Activated naive CD8-positive, alpha-beta T cell treated with anti-CD3 and anti-CD28 coated beads, Interleukin-2, amount 50 U/mL, for 24 hours (primary cell): Measurements from ENCODE around the gene ZFYVE28.
"Not testable (repeated sequence)": the region's sequence is repeated elsewhere in the genome, so short reads cannot be mapped to it uniquely, and the experiment has no call there.

Experiments
- ATAC-seq: fragments of 150-1000 bp; cut with Tn5 transposase; one replicate; pipeline ENCODE4 v1.10.0; 2021
- DNase-seq: peaks from one replicate; pipeline ENCODE4 v3.0.0; 2021
- H3K27ac Mint-ChIP-seq: one replicate; pipeline ENCODE4 v1.8.0; 2021; ENCODE audit warnings: mild to moderate bottlenecking, mixed read lengths
- H3K27me3 Mint-ChIP-seq: one replicate; pipeline ENCODE4 v1.8.0; 2021; ENCODE audit warnings: mixed read lengths
- H3K36me3 Mint-ChIP-seq: one replicate; pipeline ENCODE4 v1.8.0; 2021; ENCODE audit warnings: low read depth, mixed read lengths
- H3K4me1 Mint-ChIP-seq: one replicate; pipeline ENCODE4 v1.8.0; 2021; ENCODE audit warnings: mixed read lengths
- H3K4me3 Mint-ChIP-seq: one replicate; pipeline ENCODE4 v1.8.0; 2021; ENCODE audit warnings: mild to moderate bottlenecking, moderate library complexity, mixed read lengths
- H3K9me3 Mint-ChIP-seq: one replicate; pipeline ENCODE4 v1.8.0; 2021; ENCODE audit warnings: mixed read lengths

The ZFYVE28 gene

GRCh38 chr4:2417765-2418649 is at the start of gene ZFYVE28:
Gene ZFYVE28 (minus strand): TSS chr4:2418645. CDS start chr4:2418323, 322 bp downstream.
- Mint-ChIP-seq H3K36me3 (no peaks in the 10 kb centered on the region), H3K27me3 (peaks cover 57% of the 10 kb centered on the region), H3K27ac (peak within 1 kb of the TSS; percentile 37), H3K4me3 (peak within 1 kb of the TSS; percentile 78), H3K4me1 (peaks cover 48% of the 10 kb centered on the region), H3K9me3 (no peaks in the 10 kb centered on the region)
- ATAC-seq (no peak), DNase-seq (peak; percentile 27)

GRCh38 chr4:2465544-2465943 is 47.1 kb upstream of the ZFYVE28 start:
- H3K9me3 Mint-ChIP-seq, DNase-seq, H3K4me3 Mint-ChIP-seq, H3K27ac Mint-ChIP-seq, ATAC-seq, H3K27me3 Mint-ChIP-seq: not testable (repeated sequence)
- Mint-ChIP-seq H3K4me1 (peaks cover 37% of the 10 kb centered on the region), H3K36me3 (peaks cover 13% of the 10 kb centered on the region)

DNA sequence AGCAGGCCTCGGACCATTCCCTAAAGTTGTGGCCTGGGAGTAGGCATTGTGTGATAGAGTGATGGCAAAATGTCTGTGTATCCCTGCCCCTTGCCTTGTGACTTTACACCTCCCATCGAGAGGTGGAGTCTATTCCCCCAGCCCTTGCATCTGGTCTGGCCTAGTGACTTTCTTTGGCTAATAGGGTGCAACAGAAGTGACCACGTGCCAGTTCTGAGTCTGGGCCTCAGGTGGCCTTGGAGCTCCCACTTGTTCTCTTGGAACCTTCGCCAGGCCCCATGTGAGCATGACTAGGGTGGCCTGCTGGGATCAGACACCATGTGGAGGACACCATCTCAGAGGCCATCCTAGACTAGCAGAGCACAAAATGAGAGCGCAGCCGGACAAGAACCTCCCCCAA is 46.6 kb upstream of the ZFYVE28 start:
- H3K4me3 Mint-ChIP-seq: no peak overlapping the region
- H3K36me3 Mint-ChIP-seq: peaks cover 7% of the 10 kb centered on the region
- H3K9me3 Mint-ChIP-seq: no peaks in the 10 kb centered on the region
- peaks cover 5% of the 10 kb centered on the region for H3K27me3 Mint-ChIP-seq
- H3K27ac Mint-ChIP-seq: no peak overlapping the region
- DNase-seq: no peak
- ATAC-seq: no peak
- peaks cover 32% of the 10 kb centered on the region for H3K4me1 Mint-ChIP-seq

GRCh38 chr4:2462992-2463762 is 44.7 kb upstream of the ZFYVE28 start:
- Mint-ChIP-seq H3K36me3 (no peaks in the 10 kb centered on the region), H3K4me1 (peaks cover 23% of the 10 kb centered on the region), H3K27ac (no peak overlapping the region), H3K4me3 (peak overlapping the region; percentile 58), H3K9me3 (no peaks in the 10 kb centered on the region), H3K27me3 (peaks cover 5% of the 10 kb centered on the region)
- ATAC-seq: no peak
- no peak for DNase-seq

DNA sequence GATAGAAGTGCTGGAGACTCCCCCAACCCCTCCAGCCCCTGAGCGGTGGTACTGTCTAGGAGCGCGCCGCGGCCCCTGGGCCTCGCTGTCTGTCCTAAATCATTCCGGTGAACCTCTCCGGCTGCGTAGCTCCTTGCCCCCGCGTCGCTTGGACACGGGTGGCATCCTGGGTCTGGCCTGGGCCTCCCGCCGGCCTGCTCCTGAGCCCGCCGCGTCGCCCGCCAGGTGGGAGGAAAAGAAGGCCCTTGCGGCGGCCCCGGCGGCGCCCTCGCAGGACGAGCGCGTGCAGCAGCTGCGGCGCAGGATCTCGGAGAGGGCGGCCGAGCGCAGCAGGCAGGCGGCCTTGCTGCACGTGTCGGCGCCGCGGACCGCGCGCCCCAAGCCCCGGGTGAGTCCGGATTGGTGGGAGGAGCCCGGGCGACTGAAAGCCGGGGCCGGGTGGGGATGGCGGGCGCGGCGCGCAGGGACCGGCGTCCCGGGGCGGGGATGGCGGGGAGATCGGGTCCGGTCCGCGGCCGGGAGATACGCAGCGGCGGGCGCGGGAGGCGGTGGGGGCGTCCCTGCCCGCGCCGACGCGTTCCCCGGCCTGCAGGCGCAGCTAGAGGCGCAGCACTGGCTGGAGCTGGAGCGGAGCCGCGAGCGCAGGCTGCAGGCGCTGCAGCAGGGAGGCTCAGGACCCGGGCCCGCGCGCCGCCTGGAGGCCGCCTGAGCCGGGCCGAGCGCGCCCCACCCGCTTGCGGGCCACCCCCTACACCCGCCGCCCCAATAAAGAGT is 44.0 kb upstream of the ZFYVE28 start:
- Mint-ChIP-seq H3K36me3 (no peaks in the 10 kb centered on the region), H3K27me3 (peaks cover 5% of the 10 kb centered on the region), H3K9me3 (no peaks in the 10 kb centered on the region), H3K4me3 (peak overlapping the region; percentile 68), H3K27ac (no peak overlapping the region), H3K4me1 (peaks cover 16% of the 10 kb centered on the region)
- peak; percentile 67 for DNase-seq
- ATAC-seq: peak; percentile 95

GRCh38 chr4:2461246-2461960 is 43.0 kb upstream of the ZFYVE28 start:
- peaks cover 5% of the 10 kb centered on the region for H3K27me3 Mint-ChIP-seq
- peak overlapping the region; percentile 68 for H3K4me3 Mint-ChIP-seq
- DNase-seq: no peak
- H3K4me1 Mint-ChIP-seq: peaks cover 10% of the 10 kb centered on the region
- peak overlapping the region; percentile 1 for H3K27ac Mint-ChIP-seq
- no peaks in the 10 kb centered on the region for H3K36me3 Mint-ChIP-seq
- H3K9me3 Mint-ChIP-seq: no peaks in the 10 kb centered on the region
- ATAC-seq: no peak

DNA sequence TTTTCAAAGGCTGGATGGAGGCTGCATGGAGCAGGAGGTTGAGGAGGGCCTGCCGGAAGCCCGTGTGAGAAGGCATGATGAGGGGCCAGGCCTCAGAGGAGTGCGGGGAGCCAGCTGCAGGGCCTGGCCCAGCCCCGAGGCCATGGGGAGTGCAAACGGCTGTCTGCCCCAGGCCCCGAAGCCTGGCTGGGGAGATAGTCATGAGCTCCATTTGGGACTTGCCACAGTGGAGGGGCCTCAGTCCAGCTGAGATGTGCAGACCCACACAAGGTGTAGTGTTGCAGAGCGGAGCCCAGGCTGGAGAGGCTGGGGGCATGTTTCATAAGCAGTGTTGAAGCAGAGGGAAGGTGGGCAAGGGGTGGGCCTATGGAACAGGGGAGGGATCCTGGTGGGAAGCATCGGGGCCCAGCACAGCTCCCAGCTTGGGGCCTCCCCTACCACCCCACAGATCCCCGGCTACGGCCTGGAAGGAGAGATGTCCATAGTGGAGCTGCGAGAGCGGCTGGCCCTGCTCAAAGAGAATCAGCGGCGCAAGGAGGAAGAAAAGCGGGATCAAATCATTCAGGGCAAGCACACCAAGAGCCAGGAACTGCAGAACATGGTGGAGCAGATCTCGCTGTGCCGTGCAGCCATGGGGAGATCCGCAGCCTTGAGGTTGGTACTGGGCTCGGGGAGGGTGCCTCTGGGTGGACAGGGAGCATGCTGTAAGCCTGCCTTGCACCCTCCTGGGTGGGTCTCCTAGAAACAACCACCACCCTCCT is 41.3 kb upstream of the ZFYVE28 start:
- Mint-ChIP-seq H3K4me3 (no peak overlapping the region), H3K27me3 (peaks cover 5% of the 10 kb centered on the region), H3K27ac (no peak overlapping the region), H3K36me3 (no peaks in the 10 kb centered on the region), H3K9me3 (no peaks in the 10 kb centered on the region), H3K4me1 (peaks cover 10% of the 10 kb centered on the region)
- no peak for ATAC-seq
- DNase-seq: no peak

GRCh38 chr4:2458546-2459491 is 40.4 kb upstream of the ZFYVE28 start:
- Mint-ChIP-seq H3K4me1 (peaks cover 10% of the 10 kb centered on the region), H3K9me3 (no peaks in the 10 kb centered on the region), H3K27ac (no peak overlapping the region), H3K36me3 (no peaks in the 10 kb centered on the region), H3K4me3 (no peak overlapping the region), H3K27me3 (peaks cover 5% of the 10 kb centered on the region)
- DNase-seq (no peak), ATAC-seq (no peak)

DNA sequence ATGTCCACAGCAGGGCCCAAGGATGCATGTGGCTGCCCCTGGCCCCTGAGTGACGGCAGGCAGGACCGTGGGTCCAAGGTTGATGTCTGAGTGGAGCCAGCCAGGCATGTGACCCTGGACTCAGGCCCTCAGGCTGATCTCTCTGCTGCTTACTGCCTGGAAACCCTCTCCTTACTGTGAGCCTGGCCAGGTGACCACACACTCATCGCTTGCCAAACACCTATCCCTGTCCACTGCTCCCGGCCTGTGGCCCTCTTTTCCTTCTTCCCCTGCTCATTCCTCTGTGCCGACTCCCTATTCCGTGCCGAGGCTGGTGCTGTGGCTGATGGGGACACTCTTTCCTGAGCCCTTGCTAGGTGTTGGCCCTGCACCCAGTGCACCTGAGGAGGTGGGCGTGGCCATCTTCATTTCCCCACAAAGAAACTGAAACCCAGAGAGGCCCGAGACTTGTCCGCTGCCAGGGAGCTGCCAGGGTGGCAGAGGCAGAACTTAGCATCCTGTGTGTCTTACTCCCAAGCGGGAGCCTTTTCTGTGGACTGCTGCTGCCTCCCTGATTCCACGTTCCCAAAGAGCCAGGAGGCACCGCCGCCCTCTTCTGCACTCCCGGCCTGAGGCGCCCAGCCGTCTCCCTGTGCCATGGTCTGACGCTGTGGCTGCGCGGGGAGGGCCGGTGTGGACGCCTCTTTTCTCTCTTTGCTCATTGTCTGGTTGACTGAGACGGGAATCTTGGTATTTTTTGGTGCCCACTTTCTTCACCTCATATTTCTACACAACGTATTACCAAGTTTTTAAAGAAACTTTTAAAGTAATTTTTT is 39.2 kb upstream of the ZFYVE28 start:
- DNase-seq: no peak
- ATAC-seq: no peak
- Mint-ChIP-seq H3K27me3 (peaks cover 5% of the 10 kb centered on the region), H3K4me1 (peaks cover 5% of the 10 kb centered on the region), H3K27ac (no peak overlapping the region), H3K36me3 (no peaks in the 10 kb centered on the region), H3K9me3 (no peaks in the 10 kb centered on the region), H3K4me3 (no peak overlapping the region)

- Mint-ChIP-seq H3K4me3 (no peak overlapping the region), H3K27me3 (no peaks in the 10 kb centered on the region)
Observed at GRCh38 chr4:2451821-2452785, 33.7 kb upstream of the ZFYVE28 start.

DNA sequence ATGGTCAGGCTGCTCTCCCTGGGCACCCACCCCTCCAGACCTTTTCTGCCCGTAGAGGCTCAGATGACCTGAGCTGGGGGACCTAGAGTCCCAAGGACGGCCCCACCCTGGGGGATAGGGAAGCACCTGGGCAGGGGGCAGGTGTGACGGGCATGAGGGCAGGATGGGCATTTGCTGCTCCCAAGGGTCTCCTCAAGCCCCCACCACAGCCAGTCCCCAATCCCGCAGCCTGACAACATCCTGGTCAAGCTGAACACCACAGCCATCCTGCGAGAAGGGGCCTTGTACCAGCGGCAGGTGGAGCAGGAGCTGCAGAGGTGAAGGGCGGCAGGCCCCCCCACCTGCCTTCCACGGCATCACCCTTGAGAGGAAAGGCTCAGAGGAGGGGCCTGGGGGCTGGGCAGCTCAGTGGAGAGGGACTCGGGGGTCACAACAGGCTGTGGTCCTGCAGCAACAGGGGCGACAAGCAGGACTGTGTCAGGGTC is 32.6 kb upstream of the ZFYVE28 start:
- peak; percentile 18 for ATAC-seq
- no peaks in the 10 kb centered on the region for H3K4me1 Mint-ChIP-seq
- H3K27me3 Mint-ChIP-seq: no peaks in the 10 kb centered on the region
- H3K4me3 Mint-ChIP-seq: no peak overlapping the region
- no peak overlapping the region for H3K27ac Mint-ChIP-seq
- H3K9me3 Mint-ChIP-seq: no peaks in the 10 kb centered on the region
- H3K36me3 Mint-ChIP-seq: no peaks in the 10 kb centered on the region
- no peak for DNase-seq

More at GRCh38 chr4:2451821-2452785, 33.7 kb upstream of the ZFYVE28 start:
- H3K36me3 Mint-ChIP-seq: no peaks in the 10 kb centered on the region
- ATAC-seq (no peak), DNase-seq (no peak)
- no peak overlapping the region for H3K27ac Mint-ChIP-seq
- H3K9me3 Mint-ChIP-seq: no peaks in the 10 kb centered on the region
- no peaks in the 10 kb centered on the region for H3K4me1 Mint-ChIP-seq
